Gastrocnemius medialis (tissue), 4 donors: ENCODE measurements around the gene LRCH4.

Experiments
- CTCF ChIP-seq, 5 experiments: fragments of 450-650 bp in 3 of 5; fragments of 200-600 bp in 2 of 5; sonication (generic) in 2 of 5; IDR thresholded peaks in 4 of 5; conservative IDR thresholded peaks in 1 of 5; 1 replicate in 4 of 5; 2 replicates in 1 of 5; pipeline ENCODE4 v1.5.1; 2016 to 2019; ENCODE audit warnings: antibody characterized with exemption in 5 of 5, mild to moderate bottlenecking in 3 of 5, moderate library complexity in 3 of 5
- POLR2A ChIP-seq, 2 donors: fragments of 450-650 bp; IDR thresholded peaks; one replicate each; pipeline ENCODE4 v1.6.1; 2017; ENCODE audit warnings: antibody characterized with exemption in 2 of 2, mild to moderate bottlenecking in 2 of 2, moderate library complexity in 2 of 2

- TF ChIP-seq CTCF (IDR thresholded peaks at IDR 0.05 in 4 of 5, conservative IDR thresholded peaks at IDR 0.05 in 1 of 5) (no peak), POLR2A (IDR thresholded peaks at IDR 0.05) (no peak)
Observed at GRCh38 chr7:100568176-100568895, 17.6 kb downstream of the LRCH4 start.
